HG02870 (cell line): ENCODE results near the gene CENPU.

Experiments used
- ATAC-seq: cut with Tn5 transposase; IDR thresholded peaks from one replicate; pipeline ENCODE4 v1.9.1; 2021; ENCODE audit warnings: mild to moderate bottlenecking, moderate library complexity; ENCODE audit not compliant: unreplicated experiment

The CENPU gene

GRCh38 chr4:184713887-184714286 lies 20.0 kb downstream of the CENPU start:
- no peak for ATAC-seq

- ATAC-seq: no peak
Observed at GRCh38 chr4:184712322-184712721, 21.6 kb downstream of the CENPU start.

- no peak for ATAC-seq
Observed at GRCh38 chr4:184706453-184706852, 27.4 kb downstream of the CENPU start.

- no peak for ATAC-seq
Observed at GRCh38 chr4:184705692-184706091, 28.2 kb downstream of the CENPU start.

GRCh38 chr4:184702114-184702513 lies 31.8 kb downstream of the CENPU start:
- ATAC-seq: no peak

- ATAC-seq: no peak
Observed at GRCh38 chr4:184699941-184700340, 34.0 kb downstream of the CENPU start.

- no peak for ATAC-seq
Observed at GRCh38 chr4:184697956-184698355, 35.9 kb downstream of the CENPU start.

GRCh38 chr4:184695178-184695896 lies 38.6 kb downstream of the CENPU start:
- ATAC-seq: no peak

GRCh38 chr4:184694412-184694956 lies 39.4 kb downstream of the CENPU start:
- ATAC-seq: no peak

GRCh38 chr4:184693056-184693455 lies 40.8 kb downstream of the CENPU start:
- no peak for ATAC-seq

- no peak for ATAC-seq
Observed at GRCh38 chr4:184689681-184690080, 44.2 kb downstream of the CENPU start.

- ATAC-seq: no peak
Observed at GRCh38 chr4:184688447-184688846, 45.4 kb downstream of the CENPU start.

GRCh38 chr4:184688005-184688404 lies 45.9 kb downstream of the CENPU start:
- no peak for ATAC-seq

GRCh38 chr4:184684491-184685189 lies 49.3 kb downstream of the CENPU start:
- no peak for ATAC-seq

- ATAC-seq: no peak
Observed at GRCh38 chr4:184681916-184682315, 52.0 kb downstream of the CENPU start.

- ATAC-seq: no peak
Observed at GRCh38 chr4:184680698-184681097, 53.2 kb downstream of the CENPU start.

- no peak for ATAC-seq
Observed at GRCh38 chr4:184675821-184676492, 57.9 kb downstream of the CENPU start.

- ATAC-seq: no peak
Observed at GRCh38 chr4:184675018-184675417, 58.9 kb downstream of the CENPU start.

- ATAC-seq: no peak
Observed at GRCh38 chr4:184674011-184674410, 59.9 kb downstream of the CENPU start.

GRCh38 chr4:184672741-184673140 lies 61.2 kb downstream of the CENPU start:
- ATAC-seq: no peak

GRCh38 chr4:184671101-184671500 lies 62.8 kb downstream of the CENPU start:
- ATAC-seq: no peak

- ATAC-seq: no peak
Observed at GRCh38 chr4:184669251-184669650, 64.6 kb downstream of the CENPU start.
